Kidney epithelial cell (primary cell): ENCODE measurements around the gene GALNT17. TPM values are rescaled to one million over a fixed set of nuclear protein-coding genes. Genes with fewer than 3 reads are reported as not detected.
"Not testable (repeated sequence)": the region's sequence is repeated elsewhere in the genome, so short reads cannot be mapped to it uniquely, and the experiment has no call there.

Experiments used
- DNase-seq: peaks from one replicate; pipeline ENCODE4 v3.0.0-alpha.2; 2010; ENCODE audit warnings: low read depth
- H3K27me3 ChIP-seq: 2 replicates; pipeline ENCODE4 v1.6.0; 2011; ENCODE audit warnings: low read length; ENCODE audit not compliant: control insufficient read depth, insufficient read depth
- H3K36me3 ChIP-seq: 2 replicates; pipeline ENCODE4 v1.5.1; 2011; ENCODE audit warnings: low read length; ENCODE audit not compliant: control insufficient read depth, insufficient read depth
- H3K4me3 ChIP-seq: 2 replicates; pipeline ENCODE4 v1.5.1; 2011; ENCODE audit warnings: low read depth, mild to moderate bottlenecking, control low read depth, low read length
- total RNA-seq: library from RNA; depleted of rRNA; stranded (reverse); fragments of >200 nt; gene quantifications from 2 replicates; pipeline ENCODE4 v1.2.3, GENCODE V29; 2015
- TF ChIP-seq, protein P1 (sequence below): IDR thresholded peaks from 2 replicates; pipeline ENCODE4 v1.5.1; 2011; ENCODE audit warnings: mild to moderate bottlenecking, moderate library complexity, low read length, control low read depth, inconsistent platforms; ENCODE audit not compliant: insufficient read depth, poor library complexity, severe bottlenecking

The GALNT17 gene
- total RNA-seq, 1 donor from 2014 or later = 3.3 TPM

DNA sequence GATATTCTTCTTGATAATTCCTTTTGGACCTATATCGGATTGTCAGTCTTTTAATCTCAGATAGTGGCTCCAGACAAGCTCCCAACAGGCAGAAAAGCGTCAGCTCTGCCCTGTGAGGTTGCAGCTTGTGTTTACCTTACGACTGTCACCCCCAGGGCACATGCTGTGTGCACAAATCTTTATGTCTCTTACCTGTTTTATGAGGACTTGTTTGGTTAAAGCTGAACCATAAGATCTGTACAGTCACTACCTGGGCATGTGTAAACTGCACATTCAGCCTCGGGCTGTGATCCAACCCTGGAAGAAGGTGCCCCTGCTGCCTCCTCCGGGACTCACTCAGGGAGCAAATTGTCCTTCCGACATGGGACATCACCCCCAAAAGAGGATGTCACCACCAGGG, 119.8 kb downstream of the GALNT17 start:
- TF ChIP-seq, protein P1, sequence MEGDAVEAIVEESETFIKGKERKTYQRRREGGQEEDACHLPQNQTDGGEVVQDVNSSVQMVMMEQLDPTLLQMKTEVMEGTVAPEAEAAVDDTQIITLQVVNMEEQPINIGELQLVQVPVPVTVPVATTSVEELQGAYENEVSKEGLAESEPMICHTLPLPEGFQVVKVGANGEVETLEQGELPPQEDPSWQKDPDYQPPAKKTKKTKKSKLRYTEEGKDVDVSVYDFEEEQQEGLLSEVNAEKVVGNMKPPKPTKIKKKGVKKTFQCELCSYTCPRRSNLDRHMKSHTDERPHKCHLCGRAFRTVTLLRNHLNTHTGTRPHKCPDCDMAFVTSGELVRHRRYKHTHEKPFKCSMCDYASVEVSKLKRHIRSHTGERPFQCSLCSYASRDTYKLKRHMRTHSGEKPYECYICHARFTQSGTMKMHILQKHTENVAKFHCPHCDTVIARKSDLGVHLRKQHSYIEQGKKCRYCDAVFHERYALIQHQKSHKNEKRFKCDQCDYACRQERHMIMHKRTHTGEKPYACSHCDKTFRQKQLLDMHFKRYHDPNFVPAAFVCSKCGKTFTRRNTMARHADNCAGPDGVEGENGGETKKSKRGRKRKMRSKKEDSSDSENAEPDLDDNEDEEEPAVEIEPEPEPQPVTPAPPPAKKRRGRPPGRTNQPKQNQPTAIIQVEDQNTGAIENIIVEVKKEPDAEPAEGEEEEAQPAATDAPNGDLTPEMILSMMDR = no peak
- no peak for DNase-seq
- Histone ChIP-seq H3K36me3 (no peaks in the 10 kb centered on the region), H3K4me3 (no peak overlapping the region), H3K27me3 (no peaks in the 10 kb centered on the region)

DNA sequence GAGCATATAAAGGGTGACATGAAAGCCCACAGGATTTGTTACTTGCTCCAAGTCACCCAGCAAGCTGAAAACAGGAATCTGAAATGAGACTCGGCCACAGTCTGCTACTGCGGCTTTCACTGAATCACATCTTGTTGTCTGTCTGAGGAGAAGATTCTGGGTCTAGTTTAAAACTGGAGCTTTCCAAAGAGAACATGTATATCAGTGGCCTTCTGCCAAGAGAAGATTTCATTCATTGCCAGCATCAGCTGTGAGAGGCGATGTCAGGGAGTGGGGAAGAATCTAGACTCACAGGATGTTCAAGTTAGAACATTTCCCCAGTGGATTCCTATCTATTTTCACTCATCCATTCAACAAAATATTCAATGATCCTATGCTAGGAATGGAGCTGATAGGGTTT, 122.8 kb downstream of the GALNT17 start:
- TF ChIP-seq, protein P1 = no peak
- H3K36me3 ChIP-seq = no peaks in the 10 kb centered on the region
- no peak for DNase-seq
- no peaks in the 10 kb centered on the region for H3K27me3 ChIP-seq
- no peak overlapping the region for H3K4me3 ChIP-seq

DNA sequence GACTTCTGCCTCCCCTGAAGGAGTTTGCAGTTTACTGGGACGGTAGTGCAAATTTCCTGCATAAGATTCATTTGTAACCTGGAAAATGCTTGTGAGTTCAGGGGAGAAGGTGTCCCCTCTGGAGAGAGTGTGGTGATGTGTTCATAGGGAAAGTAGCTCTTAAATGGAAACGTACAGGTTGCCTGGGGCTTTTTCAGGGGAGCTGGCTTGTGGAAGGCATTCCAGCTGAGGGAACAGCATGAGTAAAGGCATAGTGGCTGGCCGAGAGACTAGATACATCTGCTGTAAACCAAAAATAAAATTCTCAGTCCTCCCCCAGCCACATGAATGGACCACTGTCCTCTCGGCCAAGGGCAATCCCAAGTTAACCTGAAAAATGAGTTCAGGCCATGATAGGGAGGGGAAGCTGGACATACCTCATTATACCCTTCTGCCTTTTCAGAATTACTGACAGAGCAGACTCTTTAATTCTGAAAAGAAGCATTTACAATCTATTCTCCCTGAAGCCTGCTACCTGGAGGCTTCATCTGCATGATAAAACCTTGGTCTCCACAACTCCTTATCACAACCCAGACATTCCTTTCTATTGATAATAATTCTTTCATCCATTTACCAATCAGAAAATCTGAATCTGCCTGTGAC, 123.7 kb downstream of the GALNT17 start:
- no peaks in the 10 kb centered on the region for H3K27me3 ChIP-seq
- H3K4me3 ChIP-seq = no peak overlapping the region
- no peak for DNase-seq
- TF ChIP-seq, protein P1 = no peak
- H3K36me3 ChIP-seq = no peaks in the 10 kb centered on the region

DNA sequence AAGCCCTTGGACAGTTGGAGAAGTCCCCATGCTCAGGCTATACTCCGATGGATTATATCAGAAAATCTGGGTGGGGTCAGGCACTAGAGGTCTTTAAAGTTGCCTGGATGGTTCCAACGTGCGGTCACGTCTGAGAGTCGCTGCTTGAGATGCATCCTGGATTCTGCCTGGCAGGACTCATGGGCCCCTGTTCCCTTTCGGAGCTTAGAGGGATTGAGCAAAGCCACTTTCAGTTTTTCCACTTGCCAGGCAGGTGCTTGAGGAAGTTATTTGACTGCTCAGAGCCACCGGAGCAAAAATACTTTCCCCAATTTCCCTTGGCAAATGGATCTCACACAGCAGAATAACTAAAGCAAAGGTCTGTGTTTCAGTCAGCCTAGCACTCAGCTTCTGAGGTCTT, 129.1 kb downstream of the GALNT17 start:
- Histone ChIP-seq H3K4me3 (no peak overlapping the region), H3K36me3 (no peaks in the 10 kb centered on the region), H3K27me3 (no peaks in the 10 kb centered on the region)
- TF ChIP-seq, protein P1 = no peak
- no peak for DNase-seq

DNA sequence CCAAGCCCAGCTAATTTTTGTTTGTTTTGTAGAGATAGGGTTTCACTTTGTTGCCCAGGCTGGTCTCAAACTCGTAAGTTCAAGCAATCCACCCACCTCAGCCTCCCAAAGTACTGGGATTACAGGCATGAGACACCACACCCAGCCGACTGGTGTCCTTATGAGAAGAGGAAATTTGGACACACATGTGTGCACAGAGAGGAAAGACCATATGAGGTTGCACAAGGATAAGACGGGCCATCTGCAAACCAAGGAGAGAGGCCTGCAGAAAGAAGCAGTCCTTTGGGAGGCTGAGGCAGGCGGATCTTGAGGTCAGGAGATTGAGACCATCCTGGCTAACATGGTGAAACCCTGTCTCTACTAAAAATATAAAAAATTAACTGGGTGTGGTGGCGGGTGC, 130.9 kb downstream of the GALNT17 start:
- DNase-seq, H3K27me3 ChIP-seq, H3K4me3 ChIP-seq, H3K36me3 ChIP-seq: not testable (repeated sequence)

DNA sequence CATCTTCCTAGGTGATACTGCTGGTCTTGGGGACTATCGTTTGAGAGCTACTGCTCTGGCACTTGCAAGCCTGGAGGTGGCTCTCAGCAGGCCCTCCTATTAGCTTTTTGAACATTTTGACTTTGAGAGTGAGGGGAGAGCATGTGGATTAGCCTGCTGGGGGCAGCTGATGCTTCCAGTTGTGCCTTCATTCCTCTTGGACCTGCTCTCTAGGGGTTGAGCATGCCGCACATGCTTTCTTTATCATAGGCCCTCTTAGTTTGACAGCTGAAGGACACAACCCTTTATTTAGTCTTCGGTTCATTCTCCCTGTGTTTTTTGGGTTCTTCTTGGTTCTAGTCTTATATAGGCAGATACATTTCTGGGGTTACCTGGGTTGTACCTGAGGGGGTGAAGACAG, 132.1 kb downstream of the GALNT17 start:
- Histone ChIP-seq H3K4me3 (no peak overlapping the region), H3K36me3 (no peaks in the 10 kb centered on the region), H3K27me3 (no peaks in the 10 kb centered on the region)
- TF ChIP-seq, protein P1 = no peak
- no peak for DNase-seq
